ENCODE results near the gene CHST11. TPM values are rescaled to one million over a fixed set of nuclear protein-coding genes. Genes with fewer than 3 reads are reported as not detected.

Gene CHST11
- total and polyA plus RNA-seq, 9 of the 15 experiments (the other 6 are each of a cell fraction or from before 2014, with no cell fraction given) = 2.3 to 38.7 (median 15.0) TPM

- no peak for TF ChIP-seq ZNF277 (CRISPR knock-in tag; IDR thresholded peaks at IDR 0.05; ENCODE audit: borderline replicate concordance)
- TF ChIP-seq ARID3A (IDR thresholded peaks at IDR 0.05; ENCODE audit: borderline replicate concordance, low read depth, low read length) = no peak
- no peak for TF ChIP-seq NR2F6 (CRISPR knock-in tag; IDR thresholded peaks at IDR 0.05)
- TF ChIP-seq NCOA6 (IDR thresholded peaks at IDR 0.05) = no peak
- no peak for TF ChIP-seq TCF7L2 (IDR thresholded peaks at IDR 0.05; ENCODE audit: low read depth, low read length)
Observed at GRCh38 chr12:104516821-104517220, 60.1 kb downstream of the CHST11 start (continued).

- H3K9me3 ChIP-seq (replicated peaks; ENCODE audit: control insufficient read depth, insufficient read depth, low read depth, low read length) = no peaks in the 10 kb centered on the region; the same call in 1 of the 2 replicates
- no peaks in the 10 kb centered on the region for H3K36me3 ChIP-seq (ENCODE audit: control insufficient read depth, insufficient read depth, low read length)
- no peak overlapping the region for H3K27ac ChIP-seq (ENCODE audit: extremely low read depth, low read depth, low read length)
- no peak overlapping the region for H3K9ac ChIP-seq (ENCODE audit: insufficient read depth in 1 of 2, low read depth in 2 of 2, low read length in 2 of 2)
- ChIA-PET POLR2A (no interaction called here), CTCF (ENCODE audit: low intra/inter-chr PET ratio) (no interaction called here)
- no peak overlapping the region for H3K4me2 ChIP-seq (ENCODE audit: insufficient read depth, low read length)
- H3K4me1 ChIP-seq (replicated peaks in 1 of 2; ENCODE audit: control insufficient read depth in 2 of 2, insufficient read depth in 2 of 2, low read length in 2 of 2) = peaks cover 0 to 10% of the 10 kb centered on the region in 2 experiments; a peak in 3 of 5 replicates
- WGBS (ENCODE audit: insufficient coverage, low coverage, missing lambda C conversion rate) = 94% methylated on average over 10 of the region's 10 CpGs
- ATAC-seq = no peak
- TF ChIP-seq ZBTB33 (CRISPR knock-in tag; IDR thresholded peaks at IDR 0.05) (peak; percentile 40; the same call in 1 of the 2 replicates), LCOR (CRISPR knock-in tag; IDR thresholded peaks at IDR 0.05) (no peak)
- peaks cover 6% of the 10 kb centered on the region; the same call in 1 of the 2 replicates for H4K20me1 ChIP-seq (replicated peaks; ENCODE audit: control insufficient read depth, insufficient read depth, low read length)
- no peak for FAIRE-seq
- no peak overlapping the region for H2AFZ ChIP-seq (ENCODE audit: low read depth, low read length)
- H3K9me1 ChIP-seq (ENCODE audit: control insufficient read depth, insufficient read depth, low read length) = no peaks in the 10 kb centered on the region
- BruUV-seq (replicated peaks) = no TSS peak
- intact Hi-C loops (cut with micrococcal nuclease) = no loop called here
- in situ Hi-C loops (cut with MboI) = no loop called here
- no peak overlapping the region for H3K4me3 ChIP-seq
- H3K27me3 ChIP-seq (ENCODE audit: control insufficient read depth in 2 of 2, insufficient read depth in 2 of 2, low read length in 2 of 2) = no peaks in the 10 kb centered on the region
- peaks cover 89% of the 10 kb centered on the region for H3K79me2 ChIP-seq (ENCODE audit: control insufficient read depth, insufficient read depth, low read length)
- DNase-seq (ENCODE audit: extremely low read depth in 1 of 4, low spot score in 3 of 4) = no peak
Observed at GRCh38 chr12:104517880-104518279, 61.1 kb downstream of the CHST11 start.
